Activated CD8-positive, alpha-beta T cell treated with anti-CD3 and anti-CD28 coated beads, Interleukin-2, amount 10 ng/mL, durations not matched to agents 7 days and 5 days (primary cell): ENCODE data around the gene ERC2. TPM values are rescaled to one million over a fixed set of nuclear protein-coding genes. Genes with fewer than 3 reads are reported as not detected.

ENCODE experiments used
- ATAC-seq: fragments of 150-1000 bp; cut with Tn5 transposase; one replicate; pipeline ENCODE4 v1.10.0; 2021; ENCODE audit warnings: moderate library complexity
- CTCF ChIA-PET: fragments of 350-600 bp; sonication (Branson Sonifier 250); formaldehyde crosslinking; loops from one replicate; lab custom pipeline; 2021; ENCODE audit warnings: antibody characterized with exemption; lab: Charles Lee
- POLR2A ChIA-PET: fragments of 350-600 bp; sonication (Branson Sonifier 250); formaldehyde crosslinking; loops from one replicate; lab custom pipeline; 2021; ENCODE audit warnings: antibody characterized with exemption; lab: Charles Lee
- DNase-seq: peaks from one replicate; pipeline ENCODE4 v3.0.0-alpha.2; 2020
- H3K27ac Mint-ChIP-seq: one replicate; pipeline ENCODE4 v1.8.0; 2021; ENCODE audit warnings: mild to moderate bottlenecking, mixed read lengths
- H3K27me3 Mint-ChIP-seq: one replicate; pipeline ENCODE4 v1.8.0; 2021; ENCODE audit warnings: low read depth, mixed read lengths
- H3K36me3 Mint-ChIP-seq: one replicate; pipeline ENCODE4 v1.8.0; 2021; ENCODE audit warnings: low read depth, mixed read lengths
- H3K4me1 Mint-ChIP-seq: one replicate; pipeline ENCODE4 v1.8.0; 2021; ENCODE audit warnings: low read depth, mixed read lengths
- H3K4me3 Mint-ChIP-seq: one replicate; pipeline ENCODE4 v1.8.0; 2021; ENCODE audit warnings: mild to moderate bottlenecking, mixed read lengths
- H3K9me3 Mint-ChIP-seq: one replicate; pipeline ENCODE4 v1.8.0; 2022; ENCODE audit warnings: mixed read lengths; ENCODE audit not compliant: insufficient read depth
- total RNA-seq, 2 experiments: library from RNA; stranded (reverse); gene quantifications; one replicate each; pipeline ENCODE4 v1.2.3, GENCODE V29; 2021

The ERC2 gene
- total RNA-seq, 2 experiments from 2014 or later: not detected

- DNase-seq (no peak), ATAC-seq (no peak)
- H3K36me3 Mint-ChIP-seq: no peaks in the 10 kb centered on the region
- H3K4me3 Mint-ChIP-seq: no peak overlapping the region
- H3K27ac Mint-ChIP-seq: no peak overlapping the region
- H3K9me3 Mint-ChIP-seq: no peaks in the 10 kb centered on the region
- ChIA-PET CTCF (no interaction called here), POLR2A (no interaction called here)
- H3K4me1 Mint-ChIP-seq: no peaks in the 10 kb centered on the region
- H3K27me3 Mint-ChIP-seq: no peaks in the 10 kb centered on the region
Measured at GRCh38 chr3:56219894-56220805, 248.1 kb downstream of the ERC2 start.

- H3K4me3 Mint-ChIP-seq: no peak overlapping the region
- H3K9me3 Mint-ChIP-seq: no peaks in the 10 kb centered on the region
- H3K27ac Mint-ChIP-seq: no peak overlapping the region
- POLR2A ChIA-PET: no interaction called here
- no peaks in the 10 kb centered on the region for H3K4me1 Mint-ChIP-seq
- CTCF ChIA-PET: no interaction called here
- H3K36me3 Mint-ChIP-seq: no peaks in the 10 kb centered on the region
- no peaks in the 10 kb centered on the region for H3K27me3 Mint-ChIP-seq
- DNase-seq (no peak), ATAC-seq (no peak)
Measured at GRCh38 chr3:56209982-56210751, 258.1 kb downstream of the ERC2 start.

- no peaks in the 10 kb centered on the region for H3K4me1 Mint-ChIP-seq
- H3K27ac Mint-ChIP-seq: no peak overlapping the region
- peaks cover 2% of the 10 kb centered on the region for H3K27me3 Mint-ChIP-seq
- no peaks in the 10 kb centered on the region for H3K9me3 Mint-ChIP-seq
- DNase-seq: no peak
- POLR2A ChIA-PET: no interaction called here
- no peak overlapping the region for H3K4me3 Mint-ChIP-seq
- no peaks in the 10 kb centered on the region for H3K36me3 Mint-ChIP-seq
- ATAC-seq: no peak
- CTCF ChIA-PET: interaction anchor here (1.1 kb wide), 1 partner anchor 47 kb away, joined by 3 read pairs; no protein-coding TSS in a partner anchor
Measured at GRCh38 chr3:56207922-56208321, 260.3 kb downstream of the ERC2 start.

- Mint-ChIP-seq H3K36me3 (no peaks in the 10 kb centered on the region), H3K27me3 (peaks cover 2% of the 10 kb centered on the region), H3K4me3 (no peak overlapping the region), H3K27ac (no peak overlapping the region), H3K4me1 (no peaks in the 10 kb centered on the region), H3K9me3 (no peaks in the 10 kb centered on the region)
- ATAC-seq (no peak), DNase-seq (no peak)
- ChIA-PET CTCF (no interaction called here), POLR2A (no interaction called here)
Measured at GRCh38 chr3:56205406-56205805, 262.9 kb downstream of the ERC2 start.

GRCh38 chr3:56202997-56203396, 265.3 kb downstream of the ERC2 start:
- DNase-seq (no peak), ATAC-seq (no peak)
- H3K9me3 Mint-ChIP-seq: no peaks in the 10 kb centered on the region
- no peak overlapping the region for H3K27ac Mint-ChIP-seq
- POLR2A ChIA-PET: no interaction called here
- CTCF ChIA-PET: no interaction called here
- no peaks in the 10 kb centered on the region for H3K4me1 Mint-ChIP-seq
- H3K4me3 Mint-ChIP-seq: no peak overlapping the region
- H3K27me3 Mint-ChIP-seq: peaks cover 2% of the 10 kb centered on the region
- no peaks in the 10 kb centered on the region for H3K36me3 Mint-ChIP-seq

GRCh38 chr3:56201407-56201806, 266.9 kb downstream of the ERC2 start:
- H3K9me3 Mint-ChIP-seq: no peaks in the 10 kb centered on the region
- CTCF ChIA-PET: no interaction called here
- H3K27ac Mint-ChIP-seq: no peak overlapping the region
- H3K27me3 Mint-ChIP-seq: peaks cover 2% of the 10 kb centered on the region
- H3K4me3 Mint-ChIP-seq: no peak overlapping the region
- DNase-seq: no peak
- H3K36me3 Mint-ChIP-seq: no peaks in the 10 kb centered on the region
- ATAC-seq: no peak
- POLR2A ChIA-PET: no interaction called here
- no peaks in the 10 kb centered on the region for H3K4me1 Mint-ChIP-seq

GRCh38 chr3:56200251-56200650, 268.0 kb downstream of the ERC2 start:
- Mint-ChIP-seq H3K4me1 (no peaks in the 10 kb centered on the region), H3K27ac (no peak overlapping the region), H3K36me3 (no peaks in the 10 kb centered on the region), H3K4me3 (no peak overlapping the region), H3K27me3 (peaks cover 2% of the 10 kb centered on the region), H3K9me3 (no peaks in the 10 kb centered on the region)
- DNase-seq (no peak), ATAC-seq (no peak)
- ChIA-PET CTCF (no interaction called here), POLR2A (no interaction called here)

- Mint-ChIP-seq H3K4me3 (no peak overlapping the region), H3K4me1 (no peaks in the 10 kb centered on the region), H3K9me3 (no peaks in the 10 kb centered on the region), H3K27me3 (no peaks in the 10 kb centered on the region), H3K27ac (no peak overlapping the region), H3K36me3 (no peaks in the 10 kb centered on the region)
- ChIA-PET POLR2A (no interaction called here), CTCF (no interaction called here)
- ATAC-seq (no peak), DNase-seq (no peak)
Measured at GRCh38 chr3:56197991-56198390, 270.3 kb downstream of the ERC2 start.

- Mint-ChIP-seq H3K27ac (no peak overlapping the region), H3K36me3 (no peaks in the 10 kb centered on the region), H3K4me3 (no peak overlapping the region), H3K27me3 (no peaks in the 10 kb centered on the region), H3K9me3 (no peaks in the 10 kb centered on the region), H3K4me1 (no peaks in the 10 kb centered on the region)
- ChIA-PET POLR2A (no interaction called here), CTCF (no interaction called here)
- ATAC-seq (no peak), DNase-seq (no peak)
Measured at GRCh38 chr3:56197259-56197965, 270.9 kb downstream of the ERC2 start.

- Mint-ChIP-seq H3K9me3 (no peaks in the 10 kb centered on the region), H3K4me3 (no peak overlapping the region), H3K4me1 (no peaks in the 10 kb centered on the region), H3K27ac (no peak overlapping the region), H3K27me3 (no peaks in the 10 kb centered on the region), H3K36me3 (no peaks in the 10 kb centered on the region)
- POLR2A ChIA-PET: no interaction called here
- CTCF ChIA-PET: no interaction called here
- DNase-seq (no peak), ATAC-seq (no peak)
Measured at GRCh38 chr3:56196700-56197099, 271.6 kb downstream of the ERC2 start.

GRCh38 chr3:56193519-56193918, 274.7 kb downstream of the ERC2 start:
- DNase-seq (no peak), ATAC-seq (no peak)
- no peak overlapping the region for H3K27ac Mint-ChIP-seq
- H3K36me3 Mint-ChIP-seq: no peaks in the 10 kb centered on the region
- CTCF ChIA-PET: no interaction called here
- no peaks in the 10 kb centered on the region for H3K9me3 Mint-ChIP-seq
- no peaks in the 10 kb centered on the region for H3K4me1 Mint-ChIP-seq
- no peak overlapping the region for H3K4me3 Mint-ChIP-seq
- H3K27me3 Mint-ChIP-seq: no peaks in the 10 kb centered on the region
- POLR2A ChIA-PET: no interaction called here

GRCh38 chr3:56192001-56192400, 276.3 kb downstream of the ERC2 start:
- Mint-ChIP-seq H3K27me3 (no peaks in the 10 kb centered on the region), H3K4me3 (no peak overlapping the region), H3K9me3 (no peaks in the 10 kb centered on the region), H3K36me3 (no peaks in the 10 kb centered on the region), H3K27ac (no peak overlapping the region), H3K4me1 (no peaks in the 10 kb centered on the region)
- no peak for ATAC-seq
- DNase-seq: no peak
- POLR2A ChIA-PET: no interaction called here
- CTCF ChIA-PET: no interaction called here
